Measurements from ENCODE around the gene GATA3.

Gene GATA3

DNA sequence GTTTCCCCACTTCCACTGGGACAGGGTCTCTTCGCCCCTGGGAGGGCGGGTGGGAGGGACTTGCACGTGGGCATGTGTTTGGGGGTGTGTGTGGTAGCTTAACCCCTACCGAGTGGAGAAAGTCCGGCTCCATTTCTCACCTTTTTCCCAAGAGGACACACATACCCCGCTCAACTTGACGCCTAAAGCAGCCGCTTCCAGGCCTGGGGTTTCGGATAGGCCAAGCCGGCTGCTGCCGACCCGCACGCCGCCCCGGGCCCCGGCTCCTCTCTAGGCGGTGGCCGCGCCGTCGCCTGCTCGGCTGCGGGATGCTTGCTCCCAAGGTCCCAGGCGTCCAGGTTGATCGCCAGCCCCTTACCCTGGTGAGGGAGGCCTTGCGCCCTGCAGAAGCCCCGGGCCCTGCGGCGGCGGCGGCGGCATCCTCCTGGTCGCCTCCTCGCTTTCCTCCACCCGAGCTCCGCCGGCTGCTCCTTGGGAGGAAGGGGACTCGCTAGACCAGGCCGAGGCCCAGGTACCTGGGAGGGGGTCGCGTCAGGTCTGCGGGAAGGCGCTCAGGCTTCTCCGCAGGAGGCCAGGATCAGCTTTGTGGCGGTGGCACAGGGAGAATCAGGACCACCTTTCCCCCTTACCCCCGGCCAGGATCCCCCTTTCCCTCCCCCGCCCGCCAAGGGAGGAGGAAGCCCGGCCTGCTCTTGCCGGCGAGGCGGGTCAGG, 3.2 kb upstream of the GATA3 start:
- DNase-seq (ENCODE audit: low read depth): no peak

DNA sequence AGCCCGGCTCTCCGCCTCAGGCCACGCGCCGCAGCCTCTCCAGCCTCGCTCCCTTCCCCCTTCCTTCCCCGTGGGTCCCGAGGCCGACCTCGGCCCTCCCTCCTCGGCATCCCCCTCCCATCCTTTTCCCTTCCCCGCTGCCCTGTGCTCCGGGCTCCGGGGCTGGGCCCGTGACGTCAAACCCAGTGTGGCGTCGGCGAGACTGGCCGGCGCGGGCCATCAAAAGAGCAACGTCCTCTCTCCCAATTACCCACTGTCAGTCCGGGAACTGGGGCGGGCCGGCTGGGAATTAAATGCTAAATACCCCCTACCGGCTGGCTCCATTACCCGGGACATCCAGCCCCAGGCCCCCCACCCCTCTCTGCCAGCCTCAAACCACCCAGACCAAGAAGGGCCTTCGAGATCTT, 2.6 kb upstream of the GATA3 start:
- no peak for DNase-seq (ENCODE audit: low read depth)

- no peak for DNase-seq (ENCODE audit: low read depth)
These were observed 2.0 kb upstream of the GATA3 start for GRCh38 chr10:8052341-8052955.

GRCh38 chr10:8052956-8053445, 1.5 kb upstream of the GATA3 start:
- DNase-seq (ENCODE audit: low read depth): no peak

- DNase-seq (ENCODE audit: low read depth): peak; percentile 97
These were observed 843 bp upstream of the GATA3 start for GRCh38 chr10:8053446-8054243.

GRCh38 chr10:8054244-8054493, 319 bp upstream of the GATA3 start:
- DNase-seq (ENCODE audit: low read depth): no peak

GRCh38 chr10:8055420-8056349, 1.2 kb downstream of the GATA3 start:
- no peak for DNase-seq (ENCODE audit: low read depth)

DNA sequence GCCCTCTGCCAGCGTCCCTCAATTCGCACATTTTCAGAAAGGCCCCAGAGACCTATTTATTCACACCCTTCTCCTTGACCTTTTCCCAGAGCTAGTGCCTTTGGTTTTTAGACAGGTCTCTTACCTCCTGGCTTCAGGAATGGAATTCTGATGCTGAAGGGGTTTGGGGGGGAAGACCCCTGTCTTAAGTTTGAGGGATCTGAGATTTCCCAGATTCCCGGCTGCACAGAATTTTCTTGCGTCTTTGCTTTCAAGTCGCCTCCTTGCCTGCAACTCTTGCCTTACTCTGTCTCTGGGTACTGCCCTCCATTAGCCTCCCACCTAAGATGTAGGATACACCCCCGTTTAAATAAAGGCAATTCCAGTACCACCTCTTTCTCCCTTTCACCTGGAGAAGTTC, 1.9 kb downstream of the GATA3 start:
- no peak for DNase-seq (ENCODE audit: low read depth)

DNA sequence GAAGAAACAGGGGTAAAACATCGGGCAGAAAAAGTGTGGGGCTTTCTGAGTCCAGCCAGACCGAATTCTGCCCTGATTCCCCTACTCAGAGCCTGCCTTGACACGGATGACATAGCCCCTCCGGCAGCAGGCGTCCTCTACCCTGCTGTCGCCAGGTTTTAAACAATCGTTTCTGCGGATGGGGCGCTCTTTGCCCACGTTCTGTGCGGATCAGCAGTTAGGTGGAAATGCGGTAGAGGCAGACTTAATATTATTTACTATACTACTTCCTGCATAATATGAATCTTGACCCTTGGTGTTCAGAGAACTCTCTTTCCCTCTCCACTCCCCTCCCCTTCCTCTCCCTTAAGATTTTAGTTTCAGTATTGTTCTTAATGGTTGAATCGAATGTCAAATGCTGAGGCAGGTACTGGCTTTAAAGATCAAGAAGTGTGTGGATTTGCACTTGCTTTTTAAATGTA, 2.4 kb downstream of the GATA3 start:
- DNase-seq (ENCODE audit: low read depth): no peak

- no peak for DNase-seq (ENCODE audit: low read depth)
These were observed 3.3 kb downstream of the GATA3 start for GRCh38 chr10:8057636-8058273.

GRCh38 chr10:8058274-8059111, 4.0 kb downstream of the GATA3 start:
- DNase-seq (ENCODE audit: low read depth): no peak

- DNase-seq (ENCODE audit: low read depth): no peak
These were observed 4.9 kb downstream of the GATA3 start for GRCh38 chr10:8059191-8059936.

DNA sequence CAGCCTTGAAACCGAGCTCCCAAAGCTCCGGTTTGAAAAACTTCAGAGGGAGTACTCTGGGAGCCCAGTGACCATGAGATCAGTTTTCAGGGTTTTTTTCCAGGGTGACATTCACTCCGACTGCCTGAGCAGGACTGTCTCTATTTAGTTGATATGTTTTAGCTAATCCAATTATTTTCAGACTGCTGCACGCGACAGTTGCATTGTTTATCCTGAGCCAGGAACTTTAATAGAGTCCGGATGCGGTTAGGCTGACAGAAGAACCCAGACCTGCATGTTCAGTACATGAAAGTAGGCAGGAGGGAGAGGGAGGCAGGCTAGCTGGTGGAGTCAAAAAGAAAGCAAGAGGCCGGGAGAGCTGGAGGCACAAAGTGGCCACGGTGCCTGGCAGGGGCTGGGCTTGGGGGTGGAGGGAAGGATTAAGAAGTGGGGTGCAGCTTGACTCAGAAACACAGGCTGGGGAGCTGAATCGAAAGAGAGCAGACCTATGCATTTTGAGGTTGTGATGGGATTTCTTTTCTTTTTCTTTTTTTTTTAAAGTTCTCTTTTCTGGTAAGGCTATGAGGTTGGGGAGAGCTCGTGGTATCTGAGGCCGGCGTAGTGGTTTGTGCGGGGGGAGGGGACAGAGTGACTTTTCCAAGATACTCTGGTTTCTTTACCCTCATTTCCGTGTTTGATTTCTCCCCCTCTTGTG, 5.7 kb downstream of the GATA3 start:
- DNase-seq (ENCODE audit: low read depth): no peak

DNA sequence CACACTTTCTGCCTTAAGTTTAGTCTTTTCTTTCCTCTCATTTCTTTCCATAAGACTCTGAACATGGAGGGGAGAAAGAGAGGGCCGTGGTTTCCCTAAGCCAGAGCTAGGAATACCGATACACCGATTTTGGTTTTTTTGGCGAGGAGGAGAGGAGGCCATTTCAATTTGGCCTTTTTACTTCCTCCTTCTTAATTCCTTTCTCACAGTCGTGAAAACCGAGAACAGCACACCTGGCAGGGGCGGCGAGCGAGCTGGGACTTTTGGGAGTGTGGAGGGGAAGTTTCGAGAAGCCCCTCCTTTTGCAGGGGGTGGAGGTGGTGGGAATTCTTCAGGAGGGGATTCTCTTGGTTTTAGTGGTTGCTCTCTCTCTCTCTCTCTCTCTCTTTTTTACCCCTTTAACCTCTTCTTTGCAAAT, 6.2 kb downstream of the GATA3 start:
- no peak for DNase-seq (ENCODE audit: low read depth)

DNA sequence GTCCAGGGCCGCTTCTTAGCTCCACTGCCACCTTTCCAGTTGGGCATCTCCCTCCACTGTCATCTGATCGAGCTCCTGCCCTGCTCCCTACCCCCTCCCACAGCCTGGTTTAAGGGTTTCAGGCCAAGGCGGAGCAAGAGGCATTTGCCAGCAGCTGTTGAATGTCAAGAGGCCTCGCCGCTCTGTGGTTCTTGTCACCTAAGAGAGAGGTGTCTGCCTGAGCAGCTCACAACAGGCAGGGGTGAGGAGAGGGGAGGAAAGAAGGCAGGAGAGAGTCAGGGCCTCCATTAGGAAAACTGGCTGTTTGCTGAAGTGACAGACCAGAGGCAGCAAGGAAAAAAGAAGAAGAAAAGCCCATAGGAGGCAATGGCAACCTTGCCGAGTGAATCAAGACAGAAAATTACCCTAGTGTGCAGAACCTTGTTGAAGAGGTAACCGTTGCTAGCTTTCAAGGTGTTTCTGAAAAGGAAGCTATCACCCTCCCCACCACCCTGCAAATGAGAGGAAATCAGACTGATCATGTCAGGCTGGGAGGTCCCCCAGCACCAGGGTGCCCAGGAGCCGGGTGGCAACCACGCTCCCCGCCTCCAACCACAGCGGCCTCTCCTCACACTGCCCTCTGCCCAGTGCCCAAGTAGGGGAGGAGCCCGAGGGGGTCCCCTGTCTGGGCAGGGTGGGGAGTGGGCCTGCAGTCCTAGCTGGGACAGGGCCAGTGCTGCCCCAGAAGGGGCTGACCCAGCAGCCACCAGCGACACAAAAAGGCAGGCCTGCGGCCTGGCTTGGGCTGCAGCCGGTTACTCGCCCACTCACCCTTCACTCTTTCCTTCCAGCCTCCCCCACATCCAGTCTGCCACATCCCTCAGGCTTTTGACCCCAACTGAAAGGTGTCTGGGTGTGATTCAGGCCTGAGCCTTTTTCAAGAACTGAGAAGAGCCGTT, 7.1 kb downstream of the GATA3 start:
- DNase-seq (ENCODE audit: low read depth): no peak

DNA sequence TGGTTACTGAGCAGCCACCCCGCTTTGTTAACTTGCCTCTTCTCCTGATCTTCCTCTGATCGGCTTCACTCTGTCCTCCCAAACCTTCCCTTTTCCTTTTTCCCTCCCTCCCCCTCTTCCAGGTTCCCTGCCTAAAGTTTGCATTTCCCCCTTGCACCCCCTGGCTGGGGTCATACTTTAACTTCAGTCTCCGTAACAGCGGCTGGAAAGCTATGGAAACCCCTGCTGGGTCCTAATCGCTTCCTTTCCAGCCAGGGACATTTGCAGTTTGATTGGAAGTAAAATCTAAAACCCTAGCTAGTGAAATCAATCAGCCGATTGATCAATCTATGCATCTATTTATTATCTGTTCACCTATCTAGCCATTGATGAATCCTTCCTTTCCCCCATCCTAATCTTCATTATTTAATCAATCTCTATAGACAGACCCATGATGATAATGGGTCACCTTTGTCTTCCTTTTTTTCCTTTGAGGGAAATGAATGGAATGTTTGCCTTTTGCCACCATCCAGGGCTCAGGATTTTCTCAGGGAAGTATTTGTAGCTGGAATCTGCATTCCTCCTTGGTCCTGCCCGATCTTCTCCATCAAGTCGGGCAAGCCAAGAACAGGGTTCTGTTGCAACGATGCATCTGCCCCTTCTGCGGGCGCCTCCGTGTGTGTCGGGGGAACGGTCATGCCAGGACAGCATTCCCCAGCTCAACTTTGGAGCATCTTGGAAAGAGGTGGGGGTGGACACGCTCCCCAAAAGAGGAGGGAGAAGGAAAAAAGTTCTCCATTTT, 8.8 kb downstream of the GATA3 start:
- DNase-seq (ENCODE audit: low read depth): no peak

GRCh38 chr10:8063935-8064334, 9.4 kb downstream of the GATA3 start:
- DNase-seq (ENCODE audit: low read depth): no peak

Measured in activated T-cell treated with anti-CD3 and anti-CD28 coated beads for 48 hours (primary cell).